Measurements from ENCODE around the gene NUDT22.

DNA sequence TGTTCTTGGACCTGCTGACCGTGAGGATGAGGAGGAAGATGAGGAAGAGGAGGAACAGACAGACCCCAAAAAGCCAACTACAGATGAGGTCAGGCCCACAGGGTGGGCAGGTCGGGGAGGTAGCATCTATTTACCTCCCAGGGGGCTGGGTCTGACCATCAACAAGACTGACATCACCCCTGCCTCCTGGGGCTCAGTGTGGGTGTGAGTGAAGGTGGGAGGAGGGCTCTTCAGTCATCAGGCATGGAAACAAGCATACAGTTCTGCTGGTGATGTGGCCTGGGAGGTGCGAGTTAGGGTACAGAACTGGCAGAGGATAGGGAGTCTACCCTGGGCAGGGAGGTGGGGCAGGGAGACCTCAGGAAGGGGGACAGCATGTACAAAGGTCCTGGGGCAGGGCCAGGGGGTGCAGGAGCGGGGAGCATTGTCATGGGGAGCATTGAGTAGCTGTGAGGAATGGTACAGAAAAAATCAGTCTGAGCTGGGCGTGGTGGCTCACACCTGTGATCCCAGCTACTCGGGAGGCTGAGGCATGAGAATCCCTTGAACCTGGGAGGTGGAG lies 34.2 kb downstream of the NUDT22 start:
- TF ChIP-seq ZFP3 (CRISPR knock-in tag; IDR thresholded peaks at IDR 0.05) (no peak), CSDC2 (CRISPR knock-in tag; IDR thresholded peaks at IDR 0.05) (no peak), TOX (CRISPR knock-in tag; IDR thresholded peaks at IDR 0.05; ENCODE audit: borderline replicate concordance) (no peak), SNAI2 (CRISPR knock-in tag; IDR thresholded peaks at IDR 0.05) (no peak)
- TF ChIP-seq, protein P1, sequence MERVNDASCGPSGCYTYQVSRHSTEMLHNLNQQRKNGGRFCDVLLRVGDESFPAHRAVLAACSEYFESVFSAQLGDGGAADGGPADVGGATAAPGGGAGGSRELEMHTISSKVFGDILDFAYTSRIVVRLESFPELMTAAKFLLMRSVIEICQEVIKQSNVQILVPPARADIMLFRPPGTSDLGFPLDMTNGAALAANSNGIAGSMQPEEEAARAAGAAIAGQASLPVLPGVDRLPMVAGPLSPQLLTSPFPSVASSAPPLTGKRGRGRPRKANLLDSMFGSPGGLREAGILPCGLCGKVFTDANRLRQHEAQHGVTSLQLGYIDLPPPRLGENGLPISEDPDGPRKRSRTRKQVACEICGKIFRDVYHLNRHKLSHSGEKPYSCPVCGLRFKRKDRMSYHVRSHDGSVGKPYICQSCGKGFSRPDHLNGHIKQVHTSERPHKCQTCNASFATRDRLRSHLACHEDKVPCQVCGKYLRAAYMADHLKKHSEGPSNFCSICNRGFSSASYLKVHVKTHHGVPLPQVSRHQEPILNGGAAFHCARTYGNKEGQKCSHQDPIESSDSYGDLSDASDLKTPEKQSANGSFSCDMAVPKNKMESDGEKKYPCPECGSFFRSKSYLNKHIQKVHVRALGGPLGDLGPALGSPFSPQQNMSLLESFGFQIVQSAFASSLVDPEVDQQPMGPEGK (CRISPR knock-in tag; IDR thresholded peaks at IDR 0.05; ENCODE audit: borderline replicate concordance): no peak

Measured in SK-N-SH treated with all-trans-retinoic acid at 6 μM for 48 hours (cell line).